Measurements from ENCODE around the gene MSH5.

Gene MSH5

DNA sequence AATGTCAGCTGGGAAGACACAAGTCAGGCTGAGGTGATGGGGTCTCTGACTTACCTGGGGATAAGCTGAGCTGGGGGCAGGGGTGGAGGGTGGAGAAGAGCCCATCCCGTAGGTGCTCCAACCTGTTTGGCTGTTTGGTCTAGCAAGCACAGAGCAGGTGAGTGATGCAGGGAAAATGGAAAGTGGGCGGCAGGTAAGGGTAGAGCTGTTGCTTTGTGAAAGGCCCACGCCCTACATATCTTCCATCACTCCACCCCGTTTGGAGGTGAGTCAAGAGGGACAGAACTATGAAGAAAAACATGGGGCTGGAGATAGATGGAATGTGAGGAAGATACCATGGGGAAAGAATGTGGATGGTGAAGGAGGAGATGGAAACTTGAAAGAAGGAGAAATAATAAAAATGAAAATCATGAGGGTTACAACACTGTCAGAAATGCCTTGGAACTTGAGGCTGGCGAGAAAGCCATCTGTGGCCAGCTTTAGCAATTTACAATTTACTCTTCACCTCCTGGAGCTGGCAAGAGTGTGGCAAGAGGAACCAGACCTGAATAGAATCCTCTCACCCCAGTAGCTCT, 19.5 kb upstream of the MSH5 start:
- Histone ChIP-seq H3K4me2 (ENCODE audit: low read length) (no peak overlapping the region), H3K9ac (no peak overlapping the region), H3K36me3 (ENCODE audit: control insufficient read depth, insufficient read depth, low read length) (no peaks in the 10 kb centered on the region), H3K4me3 (ENCODE audit: low read depth, low read length) (no peak overlapping the region), H3K27me3 (ENCODE audit: control insufficient read depth, insufficient read depth, low read length) (no peaks in the 10 kb centered on the region), H3K4me1 (peaks cover 14% of the 10 kb centered on the region), H3K79me2 (no peaks in the 10 kb centered on the region), H3K27ac (no peak overlapping the region), H2AFZ (no peak overlapping the region), H3K9me3 (ENCODE audit: control insufficient read depth, low read length) (no peaks in the 10 kb centered on the region)
- TF ChIP-seq, protein P1, sequence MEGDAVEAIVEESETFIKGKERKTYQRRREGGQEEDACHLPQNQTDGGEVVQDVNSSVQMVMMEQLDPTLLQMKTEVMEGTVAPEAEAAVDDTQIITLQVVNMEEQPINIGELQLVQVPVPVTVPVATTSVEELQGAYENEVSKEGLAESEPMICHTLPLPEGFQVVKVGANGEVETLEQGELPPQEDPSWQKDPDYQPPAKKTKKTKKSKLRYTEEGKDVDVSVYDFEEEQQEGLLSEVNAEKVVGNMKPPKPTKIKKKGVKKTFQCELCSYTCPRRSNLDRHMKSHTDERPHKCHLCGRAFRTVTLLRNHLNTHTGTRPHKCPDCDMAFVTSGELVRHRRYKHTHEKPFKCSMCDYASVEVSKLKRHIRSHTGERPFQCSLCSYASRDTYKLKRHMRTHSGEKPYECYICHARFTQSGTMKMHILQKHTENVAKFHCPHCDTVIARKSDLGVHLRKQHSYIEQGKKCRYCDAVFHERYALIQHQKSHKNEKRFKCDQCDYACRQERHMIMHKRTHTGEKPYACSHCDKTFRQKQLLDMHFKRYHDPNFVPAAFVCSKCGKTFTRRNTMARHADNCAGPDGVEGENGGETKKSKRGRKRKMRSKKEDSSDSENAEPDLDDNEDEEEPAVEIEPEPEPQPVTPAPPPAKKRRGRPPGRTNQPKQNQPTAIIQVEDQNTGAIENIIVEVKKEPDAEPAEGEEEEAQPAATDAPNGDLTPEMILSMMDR (IDR thresholded peaks at IDR 0.05), result no peak

DNA sequence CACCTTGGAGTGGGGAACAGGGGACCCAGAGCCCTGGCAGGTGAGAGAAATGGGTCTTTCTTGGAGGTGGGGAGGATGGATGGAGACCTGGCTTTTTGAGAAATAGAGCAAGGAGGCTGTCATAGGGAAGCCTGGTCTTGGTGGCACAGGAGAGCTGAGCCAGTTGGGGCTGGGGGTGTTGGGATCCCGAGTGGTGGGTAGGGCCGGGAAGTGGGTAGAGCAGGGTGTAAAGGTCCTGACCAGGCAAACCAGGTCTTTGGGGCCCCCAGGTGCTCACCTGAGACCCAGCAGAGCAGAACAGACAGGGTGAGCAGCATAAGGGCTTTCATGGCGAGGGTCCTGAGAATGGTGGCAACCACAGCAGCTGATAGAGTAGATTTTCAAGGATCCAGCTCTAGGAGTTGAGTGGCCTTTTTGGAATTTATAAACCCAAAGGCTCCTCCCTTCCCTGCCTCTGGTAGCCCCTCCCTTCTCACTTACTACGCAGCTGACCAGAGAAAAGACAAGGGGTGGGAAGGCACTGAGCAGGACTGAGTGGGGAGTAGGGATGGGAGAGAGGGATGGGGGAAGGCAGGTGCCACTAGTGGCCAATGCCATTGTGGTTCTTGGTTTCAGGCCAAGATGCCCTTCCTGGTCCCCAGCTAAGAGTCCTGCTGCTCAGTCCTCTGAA, 18.3 kb upstream of the MSH5 start, which contains the start of gene LY6G6C:
TSS of gene LY6G6C (minus strand) at position 396 of the 670 bp plus-strand sequence. CDS start at position 329, 67 bp downstream.
- TF ChIP-seq, protein P1 (IDR thresholded peaks at IDR 0.05), result no peak
- H3K79me2 ChIP-seq, result no peaks in the 10 kb centered on the region
- no peak within 1 kb of the TSS for H3K4me2 ChIP-seq (ENCODE audit: low read length)
- H3K27ac ChIP-seq, result no peak within 1 kb of the TSS
- no peaks in the 10 kb centered on the region for H3K27me3 ChIP-seq (ENCODE audit: control insufficient read depth, insufficient read depth, low read length)
- H3K36me3 ChIP-seq (ENCODE audit: control insufficient read depth, insufficient read depth, low read length), result no peaks in the 10 kb centered on the region
- H2AFZ ChIP-seq, result no peak within 1 kb of the TSS
- H3K4me3 ChIP-seq (ENCODE audit: low read depth, low read length), result no peak within 1 kb of the TSS
- H3K4me1 ChIP-seq, result peaks cover 14% of the 10 kb centered on the region
- H3K9me3 ChIP-seq (ENCODE audit: control insufficient read depth, low read length), result no peaks in the 10 kb centered on the region
- no peak within 1 kb of the TSS for H3K9ac ChIP-seq

GRCh38 chr6:31722173-31722572, 17.6 kb upstream of the MSH5 start:
- no peak overlapping the region for H3K9ac ChIP-seq
- H3K27me3 ChIP-seq (ENCODE audit: control insufficient read depth, insufficient read depth, low read length), result no peaks in the 10 kb centered on the region
- no peak overlapping the region for H3K4me3 ChIP-seq (ENCODE audit: low read depth, low read length)
- H3K27ac ChIP-seq, result no peak overlapping the region
- peaks cover 14% of the 10 kb centered on the region for H3K4me1 ChIP-seq
- H3K4me2 ChIP-seq (ENCODE audit: low read length), result no peak overlapping the region
- TF ChIP-seq, protein P1 (IDR thresholded peaks at IDR 0.05), result no peak
- no peak overlapping the region for H2AFZ ChIP-seq
- H3K36me3 ChIP-seq (ENCODE audit: control insufficient read depth, insufficient read depth, low read length), result no peaks in the 10 kb centered on the region
- no peaks in the 10 kb centered on the region for H3K9me3 ChIP-seq (ENCODE audit: control insufficient read depth, low read length)
- no peaks in the 10 kb centered on the region for H3K79me2 ChIP-seq

DNA sequence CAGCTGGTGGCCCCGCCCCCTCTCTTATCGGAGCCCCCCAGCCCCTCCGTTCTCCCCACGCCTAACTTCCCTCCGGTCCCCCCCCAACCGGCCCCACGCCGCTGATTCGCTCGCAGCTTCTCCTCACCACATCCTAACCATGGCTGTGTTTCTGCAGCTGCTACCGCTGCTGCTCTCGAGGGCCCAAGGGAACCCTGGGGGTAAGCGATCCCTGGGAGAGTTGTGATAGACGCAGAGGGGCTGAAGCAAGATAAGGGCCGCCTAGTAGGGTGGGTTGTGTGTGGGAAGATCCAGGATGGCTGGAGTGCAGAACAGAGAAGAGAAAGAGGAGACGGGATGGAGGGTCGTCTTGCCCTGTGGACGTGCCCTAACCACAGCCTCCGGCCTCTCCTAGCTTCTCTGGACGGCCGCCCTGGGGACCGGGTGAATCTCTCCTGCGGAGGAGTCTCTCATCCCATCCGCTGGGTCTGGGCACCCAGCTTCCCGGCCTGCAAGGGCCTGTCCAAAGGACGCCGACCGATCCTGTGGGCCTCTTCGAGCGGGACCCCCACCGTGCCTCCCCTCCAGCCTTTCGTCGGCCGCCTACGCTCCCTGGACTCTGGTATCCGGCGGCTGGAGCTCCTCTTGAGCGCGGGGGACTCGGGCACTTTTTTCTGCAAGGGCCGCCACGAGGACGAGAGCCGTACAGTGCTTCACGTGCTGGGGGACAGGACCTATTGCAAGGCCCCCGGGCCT, 16.4 kb upstream of the MSH5 start, which contains the start of gene MPIG6B:
TSS of gene MPIG6B (plus strand) at position 129 of the 735 bp plus-strand sequence. CDS start at position 140, 11 bp downstream.
- no peaks in the 10 kb centered on the region for H3K27me3 ChIP-seq (ENCODE audit: control insufficient read depth, insufficient read depth, low read length)
- no peak within 1 kb of the TSS for H3K4me2 ChIP-seq (ENCODE audit: low read length)
- H3K9me3 ChIP-seq (ENCODE audit: control insufficient read depth, low read length), result no peaks in the 10 kb centered on the region
- H3K4me3 ChIP-seq (ENCODE audit: low read depth, low read length), result no peak within 1 kb of the TSS
- H3K27ac ChIP-seq, result no peak within 1 kb of the TSS
- TF ChIP-seq, protein P1 (IDR thresholded peaks at IDR 0.05), result no peak
- H3K79me2 ChIP-seq, result no peaks in the 10 kb centered on the region
- peaks cover 6% of the 10 kb centered on the region for H3K4me1 ChIP-seq
- H2AFZ ChIP-seq, result no peak within 1 kb of the TSS
- H3K36me3 ChIP-seq (ENCODE audit: control insufficient read depth, insufficient read depth, low read length), result no peaks in the 10 kb centered on the region
- no peak within 1 kb of the TSS for H3K9ac ChIP-seq
